Adipocyte (in vitro differentiated cells): ENCODE results near the gene PRELP.

ENCODE experiments used
- DNase-seq: peaks from one replicate; pipeline ENCODE4 v3.0.0-alpha.2; 2015; ENCODE audit warnings: low read depth
- H3K27me3 ChIP-seq: replicated peaks from 2 replicates; pipeline ENCODE4 v1.7.0; 2013; ENCODE audit warnings: mild to moderate bottlenecking, low read length, moderate library complexity; ENCODE audit not compliant: control insufficient read depth, insufficient read depth
- H3K36me3 ChIP-seq: 2 replicates; pipeline ENCODE4 v1.7.0; 2013; ENCODE audit warnings: low read length, mild to moderate bottlenecking, moderate library complexity; ENCODE audit not compliant: control insufficient read depth, insufficient read depth, severe bottlenecking
- H3K4me1 ChIP-seq: 2 replicates; pipeline ENCODE4 v1.7.0; 2013; ENCODE audit warnings: mild to moderate bottlenecking, low read length, moderate library complexity; ENCODE audit not compliant: control insufficient read depth, insufficient read depth
- H3K4me3 ChIP-seq: 2 replicates; pipeline ENCODE4 v1.7.0; 2013; ENCODE audit warnings: mild to moderate bottlenecking, low read length, moderate library complexity
- H3K9ac ChIP-seq: 2 replicates; pipeline ENCODE4 v1.7.0; 2013; ENCODE audit warnings: mild to moderate bottlenecking, low read length, moderate library complexity
- H3K9me3 ChIP-seq: 2 replicates; pipeline ENCODE4 v1.7.0; 2013; ENCODE audit warnings: mild to moderate bottlenecking, low read length, moderate library complexity; ENCODE audit not compliant: control insufficient read depth

Gene PRELP

GRCh38 chr1:203528063-203528462 is 52.5 kb downstream of the PRELP start:
- no peak overlapping the region for H3K4me3 ChIP-seq
- no peaks in the 10 kb centered on the region for H3K36me3 ChIP-seq
- no peak for DNase-seq
- H3K9me3 ChIP-seq = no peaks in the 10 kb centered on the region
- peaks cover 62% of the 10 kb centered on the region for H3K4me1 ChIP-seq
- H3K9ac ChIP-seq = no peak overlapping the region
- H3K27me3 ChIP-seq = no peaks in the 10 kb centered on the region

- no peaks in the 10 kb centered on the region for H3K9me3 ChIP-seq
- H3K4me3 ChIP-seq = no peak overlapping the region
- H3K9ac ChIP-seq = peak overlapping the region; percentile 57
- peaks cover 64% of the 10 kb centered on the region for H3K4me1 ChIP-seq
- no peaks in the 10 kb centered on the region for H3K27me3 ChIP-seq
- H3K36me3 ChIP-seq = no peaks in the 10 kb centered on the region
- no peak for DNase-seq
Observed at GRCh38 chr1:203528976-203529835, 53.6 kb downstream of the PRELP start.

GRCh38 chr1:203531063-203531462 is 55.5 kb downstream of the PRELP start:
- DNase-seq = no peak
- no peaks in the 10 kb centered on the region for H3K27me3 ChIP-seq
- H3K9me3 ChIP-seq = no peaks in the 10 kb centered on the region
- no peak overlapping the region for H3K9ac ChIP-seq
- no peak overlapping the region for H3K4me3 ChIP-seq
- H3K4me1 ChIP-seq = peaks cover 66% of the 10 kb centered on the region
- H3K36me3 ChIP-seq = no peaks in the 10 kb centered on the region

- H3K27me3 ChIP-seq = no peaks in the 10 kb centered on the region
- DNase-seq = no peak
- H3K9ac ChIP-seq = peak overlapping the region; percentile 72
- no peaks in the 10 kb centered on the region for H3K9me3 ChIP-seq
- H3K36me3 ChIP-seq = no peaks in the 10 kb centered on the region
- H3K4me1 ChIP-seq = peaks cover 62% of the 10 kb centered on the region
- H3K4me3 ChIP-seq = peak overlapping the region; percentile 12
Observed at GRCh38 chr1:203534012-203534411, 58.4 kb downstream of the PRELP start.

GRCh38 chr1:203534526-203534925 is 58.9 kb downstream of the PRELP start:
- DNase-seq = peak; percentile 88
- Histone ChIP-seq H3K4me1 (peaks cover 57% of the 10 kb centered on the region), H3K9ac (peak overlapping the region; percentile 72), H3K36me3 (no peaks in the 10 kb centered on the region), H3K27me3 (no peaks in the 10 kb centered on the region), H3K4me3 (peak overlapping the region; percentile 12), H3K9me3 (no peaks in the 10 kb centered on the region)

GRCh38 chr1:203536575-203536974 is 61.0 kb downstream of the PRELP start:
- Histone ChIP-seq H3K4me3 (no peak overlapping the region), H3K36me3 (no peaks in the 10 kb centered on the region), H3K27me3 (no peaks in the 10 kb centered on the region), H3K9ac (peak overlapping the region; percentile 68), H3K9me3 (no peaks in the 10 kb centered on the region), H3K4me1 (peaks cover 58% of the 10 kb centered on the region)
- DNase-seq = no peak

- Histone ChIP-seq H3K27me3 (no peaks in the 10 kb centered on the region), H3K9me3 (no peaks in the 10 kb centered on the region), H3K4me3 (no peak overlapping the region), H3K36me3 (no peaks in the 10 kb centered on the region), H3K4me1 (peaks cover 58% of the 10 kb centered on the region), H3K9ac (peak overlapping the region; percentile 68)
- peak; percentile 89 for DNase-seq
Observed at GRCh38 chr1:203536980-203537455, 61.4 kb downstream of the PRELP start.

GRCh38 chr1:203537806-203538464 is 62.3 kb downstream of the PRELP start:
- Histone ChIP-seq H3K9ac (no peak overlapping the region), H3K27me3 (no peaks in the 10 kb centered on the region), H3K4me1 (peaks cover 58% of the 10 kb centered on the region), H3K9me3 (no peaks in the 10 kb centered on the region), H3K4me3 (no peak overlapping the region), H3K36me3 (no peaks in the 10 kb centered on the region)
- DNase-seq = no peak

- Histone ChIP-seq H3K9ac (no peak overlapping the region), H3K9me3 (no peaks in the 10 kb centered on the region), H3K36me3 (no peaks in the 10 kb centered on the region), H3K27me3 (no peaks in the 10 kb centered on the region), H3K4me3 (no peak overlapping the region), H3K4me1 (peaks cover 54% of the 10 kb centered on the region)
- no peak for DNase-seq
Observed at GRCh38 chr1:203538726-203539125, 63.1 kb downstream of the PRELP start.

GRCh38 chr1:203539831-203540546 is 64.4 kb downstream of the PRELP start:
- Histone ChIP-seq H3K27me3 (no peaks in the 10 kb centered on the region), H3K36me3 (no peaks in the 10 kb centered on the region), H3K9ac (no peak overlapping the region), H3K4me1 (peaks cover 44% of the 10 kb centered on the region), H3K9me3 (no peaks in the 10 kb centered on the region), H3K4me3 (no peak overlapping the region)
- no peak for DNase-seq
